Esophagus muscularis mucosa (tissue), 4 donors: Measurements from ENCODE around the gene CNTNAP2. TPM values are rescaled to one million over a fixed set of nuclear protein-coding genes. Genes with fewer than 3 reads are reported as not detected.

Experiments used
- DNase-seq: peaks from one replicate; pipeline ENCODE4 v3.0.0-alpha.2; 2017; ENCODE audit errors: extremely low spot score
- H3K27ac ChIP-seq, 4 donors: fragments of 200-600 bp; sonication (generic); replicated peaks in 1 of 4; 1 replicate in 3 of 4; 2 replicates in 1 of 4; pipeline ENCODE4 v1.5.1; 2016 to 2019; ENCODE audit warnings: mild to moderate bottlenecking in 1 of 4
- H3K27me3 ChIP-seq, 4 donors: fragments of 200-600 bp; sonication (generic); one replicate each; pipeline versions ENCODE4 v1.5.1 to v1.6.0; 2016 to 2019
- H3K36me3 ChIP-seq, 4 donors: fragments of 200-600 bp; sonication (generic); one replicate each; pipeline ENCODE4 v1.5.1; 2016 to 2019
- H3K4me1 ChIP-seq, 4 donors: fragments of 200-600 bp; sonication (generic); one replicate each; pipeline ENCODE4 v1.5.1; 2016 to 2019
- H3K4me3 ChIP-seq, 4 donors: fragments of 200-600 bp; sonication (generic); 1 replicate in 2 of 4; 2 replicates in 2 of 4; pipeline ENCODE4 v1.5.1; 2016 to 2019; ENCODE audit warnings: mild to moderate bottlenecking in 4 of 4, moderate library complexity in 1 of 4
- H3K9me3 ChIP-seq, 4 donors: fragments of 200-600 bp; sonication (generic); 1 replicate in 3 of 4; 2 replicates in 1 of 4; pipeline ENCODE4 v1.5.1; 2016 to 2019
- CTCF ChIP-seq, 3 experiments: fragments of 200-600 bp in 2 of 3; fragments of 450-650 bp in 1 of 3; sonication (generic) in 2 of 3; IDR thresholded peaks; one replicate each; pipeline ENCODE4 v1.5.1; 2017 to 2019; ENCODE audit warnings: antibody characterized with exemption in 3 of 3, mild to moderate bottlenecking in 2 of 3, moderate library complexity in 1 of 3
- EP300 ChIP-seq: sonication (generic); formaldehyde crosslinking; IDR thresholded peaks from one replicate; pipeline ENCODE4 v1.6.1; 2017; ENCODE audit warnings: antibody characterized with exemption
- POLR2A ChIP-seq: fragments of 450-650 bp; IDR thresholded peaks from one replicate; pipeline ENCODE4 v1.6.1; 2017; ENCODE audit warnings: antibody characterized with exemption, moderate library complexity, mild to moderate bottlenecking, low read depth
- POLR2AphosphoS5 ChIP-seq, 2 donors: sonication (generic); formaldehyde crosslinking; IDR thresholded peaks; one replicate each; pipeline ENCODE4 v1.6.1; 2017; ENCODE audit warnings: antibody characterized with exemption in 2 of 2
- WGBS: methylation state at CpG from one replicate; pipeline ENCODE4 v1.1.5; 2018; 5-methylcytosine and 5-hydroxymethylcytosine counted together
- intact Hi-C: fragments of 100-400 bp; cut with DNase I; formaldehyde crosslinking; loops from one replicate; pipeline ENCODE4 v1.15.1; 2023
- total RNA-seq, 4 donors: library from RNA; depleted of rRNA; stranded (reverse); fragments of >200 nt; gene quantifications; one replicate each; pipeline versions ENCODE4 v1.1.0 to v1.2.1, GENCODE V29; 2016

Gene CNTNAP2
- total RNA-seq, 4 donors from 2014 or later: 1.2 to 2.9 (median 1.9) TPM

- intact Hi-C loops: no loop called here
- 80% methylated on average over 1 of the region's 1 CpG for WGBS
Observed at GRCh38 chr7:147276106-147276505, 1159.5 kb downstream of the CNTNAP2 start.

GRCh38 chr7:147276783-147277370 lies 1160.3 kb downstream of the CNTNAP2 start:
- Histone ChIP-seq H3K36me3 (no peaks in the 10 kb centered on the region), H3K27me3 (no peaks in the 10 kb centered on the region), H3K27ac (no peak overlapping the region), H3K4me1 (no peaks in the 10 kb centered on the region), H3K4me3 (no peak overlapping the region), H3K9me3 (no peaks in the 10 kb centered on the region)
- TF ChIP-seq CTCF (IDR thresholded peaks at IDR 0.05): no peak
- no peak for TF ChIP-seq EP300
- TF ChIP-seq POLR2A: no peak
- TF ChIP-seq POLR2AphosphoS5 (IDR thresholded peaks at IDR 0.05): no peak
- intact Hi-C loops: no loop called here
- DNase-seq: no peak
- WGBS: 67% methylated on average over 6 of the region's 6 CpGs

More at GRCh38 chr7:147276106-147276505, 1159.5 kb downstream of the CNTNAP2 start:
- H3K27me3 ChIP-seq: no peaks in the 10 kb centered on the region
- no peak overlapping the region for H3K27ac ChIP-seq
- no peaks in the 10 kb centered on the region for H3K4me1 ChIP-seq
- TF ChIP-seq POLR2A (no peak), EP300 (no peak), CTCF (IDR thresholded peaks at IDR 0.05) (no peak), POLR2AphosphoS5 (IDR thresholded peaks at IDR 0.05) (no peak)
- no peaks in the 10 kb centered on the region for H3K9me3 ChIP-seq
- H3K4me3 ChIP-seq: no peak overlapping the region
- no peak for DNase-seq
- no peaks in the 10 kb centered on the region for H3K36me3 ChIP-seq

DNA sequence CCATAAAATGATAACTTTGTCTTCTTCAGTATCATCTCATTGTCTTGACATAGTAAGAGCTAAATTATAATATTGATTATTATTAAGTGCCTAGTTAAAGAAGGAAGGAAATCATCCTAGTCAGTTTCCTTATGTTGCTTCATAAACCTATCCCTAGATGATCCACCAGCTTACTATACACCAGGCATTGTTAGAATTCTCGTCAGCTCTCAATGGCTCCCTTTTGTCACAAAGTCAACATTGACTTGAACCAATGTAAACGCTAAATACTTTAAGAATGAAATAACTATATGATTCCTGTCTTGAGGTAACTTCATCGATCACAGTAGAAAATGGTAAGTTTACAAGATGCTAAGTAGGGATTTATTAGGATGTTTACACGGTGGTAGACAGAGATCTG lies 1162.9 kb downstream of the CNTNAP2 start:
- Histone ChIP-seq H3K27me3 (no peaks in the 10 kb centered on the region), H3K36me3 (no peaks in the 10 kb centered on the region), H3K9me3 (no peaks in the 10 kb centered on the region), H3K27ac (no peak overlapping the region), H3K4me1 (no peaks in the 10 kb centered on the region), H3K4me3 (no peak overlapping the region)
- intact Hi-C loops: no loop called here
- DNase-seq: no peak
- WGBS: 89% methylated on average over 4 of the region's 4 CpGs
- no peak for TF ChIP-seq POLR2A

DNA sequence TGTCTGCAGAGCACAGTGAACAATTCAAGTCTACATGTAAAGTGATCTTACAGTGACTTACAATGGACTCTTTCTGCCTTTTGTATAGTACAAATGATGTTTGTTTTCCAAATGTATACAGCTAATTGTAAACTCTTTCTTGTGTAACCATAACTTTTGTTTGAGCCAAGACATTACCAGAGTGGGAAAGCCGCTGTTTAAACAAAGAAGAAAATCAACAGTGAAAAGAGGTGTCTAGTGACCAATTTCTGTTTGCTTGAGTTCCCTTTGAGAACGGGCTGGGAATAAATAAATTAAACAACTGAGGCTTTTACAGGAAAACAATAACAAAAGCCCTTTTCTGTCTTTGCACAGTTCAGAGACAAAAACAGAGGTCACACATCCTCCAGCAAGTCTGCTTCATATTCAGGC lies 1163.4 kb downstream of the CNTNAP2 start:
- no peak overlapping the region for H3K4me3 ChIP-seq
- intact Hi-C loops: no loop called here
- H3K27me3 ChIP-seq: no peaks in the 10 kb centered on the region
- H3K4me1 ChIP-seq: no peaks in the 10 kb centered on the region
- no peak for DNase-seq
- TF ChIP-seq EP300 (no peak), CTCF (IDR thresholded peaks at IDR 0.05) (no peak), POLR2A (no peak), POLR2AphosphoS5 (IDR thresholded peaks at IDR 0.05) (no peak)
- 79% methylated on average over 2 of the region's 2 CpGs for WGBS
- H3K27ac ChIP-seq: no peak overlapping the region
- H3K36me3 ChIP-seq: no peaks in the 10 kb centered on the region
- H3K9me3 ChIP-seq: no peaks in the 10 kb centered on the region

GRCh38 chr7:147282204-147282603 lies 1165.6 kb downstream of the CNTNAP2 start:
- intact Hi-C loops: loop anchor here (1.0 kb wide), 1 partner anchor 8 kb away; no protein-coding TSS in a partner anchor
- Histone ChIP-seq H3K27me3 (no peaks in the 10 kb centered on the region), H3K36me3 (no peaks in the 10 kb centered on the region), H3K27ac (no peak overlapping the region), H3K4me3 (no peak overlapping the region), H3K4me1 (no peaks in the 10 kb centered on the region), H3K9me3 (no peaks in the 10 kb centered on the region)
- DNase-seq: no peak
- TF ChIP-seq POLR2AphosphoS5 (IDR thresholded peaks at IDR 0.05) (no peak), POLR2A (no peak), EP300 (no peak), CTCF (IDR thresholded peaks at IDR 0.05) (no peak)
